SK-N-SH (cell line): ENCODE measurements around the gene PARP4. TPM values are rescaled to one million over a fixed set of nuclear protein-coding genes. Genes with fewer than 3 reads are reported as not detected.
"Not testable (repeated sequence)": the region's sequence is repeated elsewhere in the genome, so short reads cannot be mapped to it uniquely, and the experiment has no call there.

Experiments used
- CTCF ChIA-PET: fragments of 300-600, 350-600 bp; formaldehyde crosslinking; extraction: SDS; loops from one replicate; lab custom pipeline; 2021; lab: Yijun Ruan, JAX
- POLR2A ChIA-PET: fragments of 350-600 bp; sonication (Branson Sonifier 250); formaldehyde crosslinking; extraction: SDS; loops from one replicate; lab custom pipeline; 2020; ENCODE audit warnings: antibody characterized with exemption, inconsistent platforms; lab: Yijun Ruan, JAX
- DNase-seq: peaks from one replicate; pipeline ENCODE4 v3.0.0; 2012
- H2AFZ ChIP-seq: fragments of 200-600 bp; sonication (generic); 2 replicates; pipeline ENCODE4 v1.8.1; 2016; ENCODE audit warnings: antibody characterized with exemption, mild to moderate bottlenecking, low read depth
- H3F3A ChIP-seq: fragments of 200-600 bp; sonication (generic); replicated peaks from 2 replicates; pipeline ENCODE3; 2016; ENCODE audit warnings: antibody characterized with exemption, mild to moderate bottlenecking; ENCODE audit not compliant: insufficient read depth
- H3K27ac ChIP-seq, 2 experiments: fragments of 200-500 bp in 1 of 2; fragments of 200-600 bp in 1 of 2; sonication (Bioruptor generic) in 1 of 2; sonication (generic), shearing (Covaris generic) in 1 of 2; 2 replicates each; pipeline versions ENCODE4 v1.5.1 to v1.6.1; 2014 to 2016; ENCODE audit warnings: low read depth in 2 of 2, inconsistent platforms in 1 of 2, low read length in 1 of 2, mild to moderate bottlenecking in 1 of 2, mixed read lengths in 1 of 2
- H3K27me3 ChIP-seq: fragments of 200-600 bp; sonication (generic), shearing (Covaris generic); 2 replicates; pipeline ENCODE4 v1.6.1; 2016; ENCODE audit warnings: mixed run types; ENCODE audit not compliant: insufficient read depth
- H3K36me3 ChIP-seq, 2 experiments: fragments of 200-500 bp in 1 of 2; fragments of 200-600 bp in 1 of 2; sonication (Bioruptor generic) in 1 of 2; sonication (generic) in 1 of 2; replicated peaks in 1 of 2; 2 replicates each; pipeline versions ENCODE3 to v1.5.1; 2014 to 2016; ENCODE audit warnings: low read length in 1 of 2, mild to moderate bottlenecking in 1 of 2; ENCODE audit not compliant: insufficient read depth in 2 of 2, control insufficient read depth in 1 of 2
- H3K4me1 ChIP-seq, 2 experiments: fragments of 200-500 bp in 1 of 2; fragments of 200-600 bp in 1 of 2; sonication (Bioruptor generic) in 1 of 2; sonication (generic), shearing (Covaris generic) in 1 of 2; 2 replicates each; pipeline versions ENCODE4 v1.5.1 to v1.6.1; 2014 to 2016; ENCODE audit warnings: low read depth in 1 of 2, low read length in 1 of 2, mixed run types in 1 of 2; ENCODE audit not compliant: insufficient read depth in 2 of 2, control insufficient read depth in 1 of 2
- H3K4me2 ChIP-seq: fragments of 200-600 bp; sonication (generic), shearing (Covaris generic); 2 replicates; pipeline ENCODE4 v1.6.1; 2017; ENCODE audit warnings: mixed run types
- H3K4me3 ChIP-seq, 2 experiments: fragments of 200-500 bp in 1 of 2; fragments of 200-600 bp in 1 of 2; sonication (Bioruptor generic) in 1 of 2; sonication (generic), shearing (Covaris generic) in 1 of 2; 2 replicates each; pipeline versions ENCODE4 v1.5.1 to v1.8.1; 2014 to 2016; ENCODE audit warnings: low read depth in 2 of 2, inconsistent platforms in 1 of 2, low read length in 1 of 2, mild to moderate bottlenecking in 1 of 2, mixed read lengths in 1 of 2, moderate library complexity in 1 of 2
- H3K79me2 ChIP-seq: fragments of 200-600 bp; sonication (generic); 2 replicates; pipeline ENCODE4 v1.8.1; 2017; ENCODE audit warnings: mild to moderate bottlenecking; ENCODE audit not compliant: insufficient read depth
- H3K9ac ChIP-seq: fragments of 200-600 bp; sonication (generic); 2 replicates; pipeline ENCODE4 v1.6.1; 2017; ENCODE audit warnings: mixed run types
- H3K9me2 ChIP-seq: fragments of 200-600 bp; sonication (generic); 2 replicates; pipeline ENCODE4 v1.6.1; 2017; ENCODE audit warnings: mixed run types
- H3K9me3 ChIP-seq: fragments of 200-600 bp; sonication (generic); 2 replicates; pipeline ENCODE4 v1.6.1; 2017; ENCODE audit warnings: mixed run types, mild to moderate bottlenecking, moderate library complexity
- H4K20me1 ChIP-seq: fragments of 200-600 bp; sonication (generic); 2 replicates; pipeline ENCODE4 v1.6.1; 2017; ENCODE audit warnings: mild to moderate bottlenecking, mixed run types; ENCODE audit not compliant: insufficient read depth
- WGBS: methylation state at CpG from one replicate; pipeline ENCODE4 v1.1.6; 2017; ENCODE audit warnings: low lambda C conversion rate; 5-methylcytosine and 5-hydroxymethylcytosine counted together
- polyA plus RNA-seq, 3 experiments: library from polyadenylated mRNA; depleted of rRNA; stranded (reverse); fragments of >200 nt; gene quantifications; 2 replicates each; pipeline ENCODE4 v1.2.3, GENCODE V29; 2012

PARP4 gene
- polyA plus RNA-seq, 1 of the 3 experiments (the other 2 are of a cell fraction): 33.9 TPM

GRCh38 chr13:24371273-24371672 lies 141.3 kb downstream of the PARP4 start:
- CTCF ChIA-PET: interaction anchor here (0.6 kb wide), 1 partner anchor 58 kb away, joined by 3 read pairs; no protein-coding TSS in a partner anchor
- H3K36me3 ChIP-seq, H3K9me2 ChIP-seq, H3K27me3 ChIP-seq, H3K79me2 ChIP-seq, H4K20me1 ChIP-seq, H3K4me3 ChIP-seq, H3K4me1 ChIP-seq, H3K9ac ChIP-seq, H3F3A ChIP-seq, H3K4me2 ChIP-seq, POLR2A ChIA-PET, H3K27ac ChIP-seq, H2AFZ ChIP-seq, H3K9me3 ChIP-seq, DNase-seq: not testable (repeated sequence)
- WGBS: 42% methylated on average over 9 of the region's 9 CpGs

Other genes with a start within 250 kb of the PARP4 start
- not detected in 2 replicates for gene C1QTNF9, start 203.2 kb downstream of the PARP4 start, polyA plus RNA-seq (2012; rRNA removed)
- gene ATP12A, start 167.6 kb upstream of the PARP4 start, polyA plus RNA-seq (2012; rRNA removed): not detected in 2 replicates